Mononuclear cell (primary cell): ENCODE results near the gene SH3BGR. TPM values are rescaled to one million over a fixed set of nuclear protein-coding genes. Genes with fewer than 3 reads are reported as not detected.
"Not testable (repeated sequence)": the region's sequence is repeated elsewhere in the genome, so short reads cannot be mapped to it uniquely, and the experiment has no call there.

ENCODE experiments used
- H3K27me3 ChIP-seq: 2 replicates; pipeline ENCODE4 v1.6.0; 2011; ENCODE audit warnings: low read length, control low read depth; ENCODE audit not compliant: insufficient read depth
- H3K4me1 ChIP-seq: 2 replicates; pipeline ENCODE4 v1.5.1; 2011; ENCODE audit warnings: mild to moderate bottlenecking, low read length, control low read depth; ENCODE audit not compliant: insufficient read depth
- H3K4me3 ChIP-seq: 2 replicates; pipeline ENCODE4 v1.5.1; 2011; ENCODE audit warnings: mild to moderate bottlenecking, low read length, moderate library complexity
- H3K9me3 ChIP-seq: 2 replicates; pipeline ENCODE4 v1.5.1; 2011; ENCODE audit warnings: low read depth, mild to moderate bottlenecking, control low read depth, low read length
- total RNA-seq: library from RNA; depleted of rRNA; stranded (reverse); fragments of >200 nt; gene quantifications from one replicate; pipeline ENCODE4 v1.2.3, GENCODE V29; 2012

The SH3BGR gene
- not detected for total RNA-seq

- no peaks in the 10 kb centered on the region for H3K4me1 ChIP-seq
- no peak within 1 kb of the TSS for H3K4me3 ChIP-seq
- H3K27me3 ChIP-seq: no peaks in the 10 kb centered on the region
- H3K9me3 ChIP-seq: no peaks in the 10 kb centered on the region
Measured at GRCh38 chr21:39451332-39452206, at the start of gene SH3BGR. TSS of gene SH3BGR (plus strand) at chr21:39451970. CDS start at chr21:39452097, 127 bp downstream.

- no peaks in the 10 kb centered on the region for H3K27me3 ChIP-seq
- no peaks in the 10 kb centered on the region for H3K4me1 ChIP-seq
- H3K4me3 ChIP-seq: no peak overlapping the region
- H3K9me3 ChIP-seq: no peaks in the 10 kb centered on the region
Measured at GRCh38 chr21:39406065-39406464, 45.7 kb upstream of the SH3BGR start.

GRCh38 chr21:39419204-39419603 is 32.6 kb upstream of the SH3BGR start:
- H3K27me3 ChIP-seq, H3K4me3 ChIP-seq, H3K9me3 ChIP-seq, H3K4me1 ChIP-seq: not testable (repeated sequence)

- no peaks in the 10 kb centered on the region for H3K4me1 ChIP-seq
- no peaks in the 10 kb centered on the region for H3K27me3 ChIP-seq
- H3K9me3 ChIP-seq: no peaks in the 10 kb centered on the region
- H3K4me3 ChIP-seq: no peak overlapping the region
Measured at GRCh38 chr21:39422527-39423241, 29.1 kb upstream of the SH3BGR start.

- Histone ChIP-seq H3K4me1 (no peaks in the 10 kb centered on the region), H3K9me3 (no peaks in the 10 kb centered on the region), H3K4me3 (no peak overlapping the region), H3K27me3 (no peaks in the 10 kb centered on the region)
Measured at GRCh38 chr21:39429445-39429844, 22.3 kb upstream of the SH3BGR start.

GRCh38 chr21:39430016-39430415 is 21.8 kb upstream of the SH3BGR start:
- no peaks in the 10 kb centered on the region for H3K9me3 ChIP-seq
- H3K4me3 ChIP-seq: no peak overlapping the region
- no peaks in the 10 kb centered on the region for H3K4me1 ChIP-seq
- no peaks in the 10 kb centered on the region for H3K27me3 ChIP-seq

- Histone ChIP-seq H3K4me3 (no peak overlapping the region), H3K27me3 (no peaks in the 10 kb centered on the region), H3K4me1 (no peaks in the 10 kb centered on the region), H3K9me3 (no peaks in the 10 kb centered on the region)
Measured at GRCh38 chr21:39430457-39430856, 21.3 kb upstream of the SH3BGR start.

- no peaks in the 10 kb centered on the region for H3K27me3 ChIP-seq
- no peaks in the 10 kb centered on the region for H3K4me1 ChIP-seq
- no peaks in the 10 kb centered on the region for H3K9me3 ChIP-seq
Measured at GRCh38 chr21:39430954-39431353, 20.8 kb upstream of the SH3BGR start.

GRCh38 chr21:39434950-39435349 is 16.8 kb upstream of the SH3BGR start:
- H3K4me3 ChIP-seq: no peak overlapping the region
- no peaks in the 10 kb centered on the region for H3K4me1 ChIP-seq
- no peaks in the 10 kb centered on the region for H3K9me3 ChIP-seq
- no peaks in the 10 kb centered on the region for H3K27me3 ChIP-seq

More at GRCh38 chr21:39430954-39431353, 20.8 kb upstream of the SH3BGR start:
- H3K4me3 ChIP-seq: no peak overlapping the region

- Histone ChIP-seq H3K27me3 (no peaks in the 10 kb centered on the region), H3K4me1 (no peaks in the 10 kb centered on the region), H3K9me3 (no peaks in the 10 kb centered on the region), H3K4me3 (no peak overlapping the region)
Measured at GRCh38 chr21:39439232-39439631, 12.5 kb upstream of the SH3BGR start.

GRCh38 chr21:39441502-39442475 is 10.0 kb upstream of the SH3BGR start:
- H3K9me3 ChIP-seq: no peaks in the 10 kb centered on the region

GRCh38 chr21:39444421-39445180 is 7.2 kb upstream of the SH3BGR start:
- H3K9me3 ChIP-seq: no peaks in the 10 kb centered on the region
- H3K4me3 ChIP-seq: no peak overlapping the region
- peaks cover 11% of the 10 kb centered on the region for H3K4me1 ChIP-seq
- no peaks in the 10 kb centered on the region for H3K27me3 ChIP-seq

More at GRCh38 chr21:39441502-39442475, 10.0 kb upstream of the SH3BGR start:
- Histone ChIP-seq H3K4me3 (no peak overlapping the region), H3K27me3 (no peaks in the 10 kb centered on the region), H3K4me1 (peaks cover 11% of the 10 kb centered on the region)

- H3K4me1 ChIP-seq: peaks cover 11% of the 10 kb centered on the region
- peak within 1 kb of the TSS; percentile 72 for H3K4me3 ChIP-seq
- no peaks in the 10 kb centered on the region for H3K27me3 ChIP-seq
- H3K9me3 ChIP-seq: no peaks in the 10 kb centered on the region
Measured at GRCh38 chr21:39445321-39446269, 6.2 kb upstream of the SH3BGR start, which contains the start of gene LCA5L. TSS of gene LCA5L (minus strand) at chr21:39445778. CDS start at chr21:39428493, 17,285 bp downstream.
